NCI-H2081 (cell line): ENCODE data around the gene PXDC1.
A peak's percentile ranks its signal among the peaks of the same experiment; 100 is the strongest.

Source experiments
- DNase-seq, 2 experiments: peaks; one replicate each; lab custom pipeline; 2025; lab: John Stamatoyannopoulos, UW

Gene PXDC1, protein sequence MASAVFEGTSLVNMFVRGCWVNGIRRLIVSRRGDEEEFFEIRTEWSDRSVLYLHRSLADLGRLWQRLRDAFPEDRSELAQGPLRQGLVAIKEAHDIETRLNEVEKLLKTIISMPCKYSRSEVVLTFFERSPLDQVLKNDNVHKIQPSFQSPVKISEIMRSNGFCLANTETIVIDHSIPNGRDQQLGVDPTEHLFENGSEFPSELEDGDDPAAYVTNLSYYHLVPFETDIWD

DNA sequence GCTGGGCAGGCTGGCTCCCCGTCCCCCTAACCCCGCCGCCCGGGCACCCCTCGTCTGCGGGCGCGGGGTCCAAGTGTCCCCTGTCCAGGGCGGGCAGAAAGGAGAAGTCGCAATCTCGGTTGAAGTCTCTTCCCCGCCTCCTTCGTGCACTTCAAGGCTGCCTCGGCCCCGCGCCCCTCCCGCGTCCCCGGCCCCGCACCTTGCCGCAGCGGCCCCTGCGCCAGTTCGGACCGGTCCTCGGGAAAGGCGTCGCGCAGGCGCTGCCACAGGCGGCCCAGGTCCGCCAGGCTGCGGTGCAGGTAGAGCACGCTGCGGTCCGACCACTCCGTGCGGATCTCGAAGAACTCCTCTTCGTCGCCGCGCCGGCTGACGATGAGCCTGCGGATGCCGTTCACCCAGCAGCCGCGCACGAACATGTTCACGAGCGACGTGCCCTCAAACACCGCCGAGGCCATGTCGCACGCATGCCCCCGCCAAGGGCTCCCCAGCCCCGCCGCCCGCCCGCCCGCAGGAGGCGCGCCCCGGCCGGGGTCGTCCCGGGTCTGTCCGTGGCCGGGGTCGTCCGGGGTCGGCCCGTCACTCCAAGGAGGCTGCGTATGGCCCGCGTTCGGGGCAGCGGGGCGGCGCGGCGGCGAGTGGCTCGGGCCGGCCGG, at the start of gene PXDC1:
TSS of gene PXDC1 (minus strand) at position 637 of the 653 bp plus-strand sequence. CDS start at position 455, 182 bp downstream.
- DNase-seq: no peak

DNA sequence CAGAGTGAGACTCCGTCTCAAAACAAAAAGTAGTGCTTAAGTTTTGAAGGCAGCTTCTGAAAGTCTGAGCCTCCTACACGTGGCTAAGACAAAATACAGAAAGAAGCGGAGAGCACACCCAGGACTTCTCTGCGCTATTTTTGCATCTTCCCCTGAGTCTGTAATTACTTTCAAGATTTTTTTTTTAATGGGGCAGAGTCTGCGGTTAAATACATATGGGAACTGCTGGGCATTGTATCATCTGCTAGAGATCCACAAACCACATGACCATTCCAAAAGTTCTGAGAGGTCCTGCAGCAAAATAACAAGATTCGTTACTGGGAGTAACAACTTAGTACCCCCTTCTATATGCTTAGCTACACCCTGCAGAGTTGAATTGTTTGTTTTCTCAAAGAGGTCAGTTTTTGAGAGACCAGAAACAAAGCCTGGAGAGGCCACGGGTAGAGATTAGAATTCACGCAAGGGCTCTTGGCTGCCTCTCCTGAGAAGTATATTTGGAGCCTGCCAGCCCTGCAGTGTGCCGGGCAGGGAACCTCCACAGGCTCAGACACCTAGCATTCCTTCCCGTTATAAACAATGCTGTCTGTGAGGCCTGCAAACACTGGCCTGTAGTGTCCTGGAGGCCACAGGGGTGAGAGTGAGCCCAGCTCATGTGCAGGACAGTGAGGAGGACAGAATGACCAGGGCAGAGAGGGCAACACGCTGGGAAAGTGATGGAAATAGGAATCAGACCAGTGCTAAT, 49.5 kb upstream of the PXDC1 start:
- DNase-seq: no peak

DNA sequence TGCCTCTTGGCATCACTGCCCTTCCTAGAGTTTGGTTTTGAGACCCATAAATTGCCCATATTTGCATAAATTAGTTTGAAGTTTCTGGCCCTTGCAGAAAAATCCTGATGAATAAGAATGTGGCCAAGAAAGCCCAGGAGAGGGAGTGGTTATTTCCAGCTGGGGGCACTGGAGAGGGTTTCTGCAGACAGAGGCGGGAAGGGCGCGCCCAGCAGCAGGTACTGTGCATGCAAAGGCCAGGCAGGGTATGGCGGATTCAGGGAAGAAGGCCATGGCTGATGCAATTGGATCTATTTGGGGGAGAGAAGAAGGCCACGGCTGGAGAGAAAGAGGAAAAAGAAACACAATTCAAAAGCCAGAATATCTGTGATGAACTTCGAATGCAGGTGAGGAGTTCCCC, 48.2 kb upstream of the PXDC1 start:
- DNase-seq: no peak

DNA sequence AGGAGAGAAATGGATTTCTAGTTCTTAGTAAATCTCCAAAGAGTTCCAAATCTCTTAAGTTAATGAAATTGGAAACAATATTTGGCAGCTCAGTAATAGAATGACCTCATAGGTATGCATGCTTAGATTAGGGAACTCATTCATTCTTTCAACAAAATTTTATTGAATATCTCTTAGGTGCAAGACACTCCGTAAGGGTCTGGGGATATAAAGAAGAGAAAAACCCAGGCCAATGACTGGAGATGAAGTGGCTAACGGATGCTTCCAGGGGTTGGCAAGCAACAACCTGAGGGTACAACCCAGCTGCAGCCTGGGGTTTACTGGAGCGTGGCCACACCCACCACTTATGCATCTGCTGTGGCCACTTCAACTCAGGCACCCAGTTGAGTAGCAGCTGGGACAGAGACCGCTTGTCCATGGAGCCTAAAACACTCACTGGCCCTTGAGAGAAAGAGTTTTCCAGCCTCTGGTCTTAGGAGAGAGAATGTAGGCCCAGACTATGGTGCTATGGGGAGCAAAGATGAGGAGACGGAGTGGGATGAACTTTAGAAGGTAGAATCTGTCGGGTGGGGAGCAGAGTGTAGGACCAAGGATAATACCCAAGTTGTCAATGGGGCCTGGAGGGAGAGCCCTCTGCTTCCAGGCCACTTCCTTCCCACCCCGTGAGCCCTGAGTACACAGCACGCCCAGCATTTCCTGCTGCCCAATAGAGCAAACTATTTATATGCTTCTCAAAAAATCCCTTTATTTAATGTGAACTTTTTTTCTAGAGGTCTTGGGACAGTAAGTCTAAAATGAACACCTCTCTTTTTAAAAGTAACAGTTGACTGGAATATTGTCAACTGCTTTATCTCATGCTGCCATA, 46.8 kb upstream of the PXDC1 start:
- no peak for DNase-seq

DNA sequence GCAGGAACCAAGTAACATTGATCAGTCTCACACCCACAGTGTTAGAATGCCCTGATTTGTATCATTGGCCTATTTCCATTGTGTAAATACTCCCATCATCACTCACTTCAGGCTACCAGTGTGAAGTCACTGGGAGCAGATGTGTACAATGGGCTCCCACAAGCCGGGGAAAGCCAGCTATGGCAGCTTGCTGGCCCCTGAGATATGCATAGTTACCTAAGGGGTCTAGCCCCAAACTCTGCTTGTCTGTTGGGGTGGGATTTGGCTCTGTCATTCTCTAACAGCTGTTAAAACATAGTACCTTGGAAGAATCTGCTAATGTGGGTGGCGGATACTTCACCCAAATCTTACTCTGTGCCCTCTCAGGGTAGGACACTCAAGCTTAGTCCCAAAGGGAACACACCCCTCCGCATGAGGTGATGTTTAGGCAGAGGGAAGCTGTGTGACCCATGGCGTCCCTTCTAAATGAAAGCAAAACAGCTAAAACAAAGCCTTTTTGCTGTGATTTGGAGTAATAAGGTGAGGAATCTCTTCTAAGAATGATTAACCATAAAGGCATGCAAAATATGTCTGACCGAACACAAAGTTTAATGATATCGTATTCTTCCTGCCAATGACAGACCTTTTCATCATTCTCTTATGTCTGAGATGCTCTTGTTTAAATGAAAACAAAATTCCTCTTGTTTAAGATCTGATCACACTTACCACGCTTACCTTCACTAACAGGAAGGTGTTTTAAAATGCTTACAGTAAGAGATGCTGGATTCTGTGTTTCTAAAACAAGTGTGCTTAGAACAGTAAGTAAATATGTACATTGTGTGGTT, 45.9 kb upstream of the PXDC1 start:
- DNase-seq: no peak

DNA sequence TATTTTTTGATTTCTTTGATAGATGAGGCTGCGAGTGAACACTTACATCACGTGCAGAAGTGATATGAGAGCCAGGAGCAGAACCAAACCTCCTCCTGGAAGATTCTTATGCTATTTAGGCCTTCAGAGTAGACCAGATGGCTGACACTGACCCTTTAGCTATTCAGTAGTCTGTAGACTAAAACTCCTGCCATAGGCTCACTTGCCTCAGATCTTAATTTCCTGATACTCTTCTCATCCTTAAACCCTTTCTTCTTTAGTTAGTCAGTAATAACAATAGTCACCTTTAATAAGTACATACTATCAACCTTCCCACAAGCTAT, 45.2 kb upstream of the PXDC1 start:
- DNase-seq: no peak

DNA sequence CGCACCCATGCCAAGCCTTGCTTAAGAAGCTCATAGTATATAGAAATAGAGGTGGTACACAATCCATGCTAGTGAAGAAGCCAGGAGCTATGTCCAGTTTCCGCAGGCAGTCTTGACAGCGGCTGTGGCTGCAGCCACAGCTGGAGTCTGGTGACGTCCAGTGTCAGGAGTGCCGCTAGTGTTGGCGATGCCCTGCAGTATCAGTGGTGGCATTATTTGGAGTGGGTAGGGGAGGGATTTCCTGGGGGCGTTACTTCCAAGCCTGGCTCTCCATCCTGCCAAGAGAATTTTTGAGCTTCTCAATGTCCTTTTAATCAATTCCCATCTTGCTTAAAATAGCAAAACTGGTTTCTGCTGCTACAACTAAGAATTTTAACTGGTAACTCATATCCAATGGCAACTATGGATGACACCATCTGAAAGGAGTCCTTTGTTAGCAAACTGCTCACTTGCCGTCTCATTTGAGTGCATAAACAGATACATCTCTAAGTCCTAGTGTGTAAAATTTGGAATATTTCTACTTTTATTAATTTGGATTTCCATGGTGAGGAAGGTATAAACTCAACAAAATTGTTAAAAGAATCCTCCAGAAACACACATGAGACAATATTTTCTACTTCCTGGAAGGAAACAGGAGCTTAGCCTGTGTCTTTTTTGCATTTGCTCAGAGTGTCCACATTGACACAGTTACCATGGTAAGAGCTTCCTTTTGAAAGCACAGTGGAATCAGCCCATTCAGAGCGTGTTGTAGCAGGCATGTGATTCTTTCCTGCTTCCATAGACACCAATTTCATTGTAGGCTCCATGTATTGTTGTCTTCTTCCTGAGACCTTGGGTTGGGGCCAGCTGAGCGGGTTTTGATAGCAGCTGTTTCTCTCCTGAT, 44.6 kb upstream of the PXDC1 start:
- DNase-seq: peak; percentile 4 to 59

DNA sequence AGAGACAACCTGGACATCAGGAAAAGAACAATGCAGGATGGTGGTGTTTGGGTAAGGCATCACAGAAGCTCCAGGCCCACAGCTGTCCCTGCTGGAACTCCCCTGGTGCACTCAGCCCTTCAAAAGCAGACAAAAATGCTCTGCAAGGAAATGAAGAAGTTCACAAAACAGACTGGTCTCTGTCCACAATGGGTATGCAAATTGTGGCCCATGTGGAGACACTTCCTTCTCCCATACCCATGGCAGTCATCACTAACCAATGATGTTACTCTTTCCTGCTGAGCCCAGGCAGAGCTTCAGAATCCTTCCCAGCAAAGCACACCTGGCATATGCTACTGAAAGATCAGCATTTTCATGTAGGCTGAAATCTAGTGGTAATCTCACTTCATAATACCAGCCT, 42.6 kb upstream of the PXDC1 start:
- DNase-seq: no peak

DNA sequence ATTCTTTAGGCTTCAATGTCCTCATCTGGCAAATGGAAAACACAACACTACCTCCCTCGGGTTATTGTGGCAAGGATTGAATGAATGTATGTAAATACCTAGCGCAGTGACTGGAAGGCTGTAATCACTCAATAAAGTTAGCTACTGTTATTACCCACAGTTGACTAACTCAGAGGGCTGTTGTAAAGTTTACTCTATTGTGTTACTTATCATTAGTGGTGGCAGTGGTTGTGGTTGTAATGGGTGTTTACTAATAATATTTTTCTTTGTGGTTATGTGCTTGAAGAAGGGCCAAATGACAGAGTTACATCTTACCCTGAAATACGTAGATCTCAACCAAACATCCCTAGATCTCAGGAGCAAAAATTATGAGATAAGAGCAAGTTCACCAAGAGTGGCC, 42.0 kb upstream of the PXDC1 start:
- no peak for DNase-seq

DNA sequence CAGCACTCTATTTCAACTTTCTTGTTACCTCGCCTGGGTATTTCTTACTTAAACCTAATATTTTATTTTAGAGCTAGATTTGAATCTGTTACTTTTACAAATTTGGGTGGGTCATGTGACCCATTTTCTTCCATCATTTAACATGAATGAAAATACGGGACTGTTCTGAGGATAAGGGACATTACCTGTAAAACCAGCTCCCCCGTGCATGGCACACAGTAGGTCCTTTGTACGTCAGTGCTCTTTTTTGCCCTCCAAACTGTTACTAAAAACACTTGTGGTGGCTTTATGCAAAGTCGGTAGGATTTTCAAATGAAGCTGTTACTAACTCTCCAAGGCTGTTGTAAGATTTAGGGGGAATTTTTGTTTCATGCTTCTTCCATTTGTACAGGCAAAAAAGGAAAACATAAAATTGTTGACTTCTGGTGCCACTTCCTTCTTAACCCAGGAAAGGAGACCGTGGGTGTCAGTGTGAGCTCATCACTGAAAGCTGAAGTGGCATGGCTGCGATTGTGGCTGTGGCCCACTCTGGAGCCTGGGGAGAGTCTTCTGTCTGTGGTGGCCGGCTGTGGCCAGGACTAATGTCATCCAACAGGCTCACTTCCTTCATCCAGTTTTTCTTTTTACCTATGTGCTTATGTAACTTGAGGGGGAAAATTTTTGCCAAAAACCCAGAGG, 40.2 kb upstream of the PXDC1 start:
- DNase-seq: no peak

DNA sequence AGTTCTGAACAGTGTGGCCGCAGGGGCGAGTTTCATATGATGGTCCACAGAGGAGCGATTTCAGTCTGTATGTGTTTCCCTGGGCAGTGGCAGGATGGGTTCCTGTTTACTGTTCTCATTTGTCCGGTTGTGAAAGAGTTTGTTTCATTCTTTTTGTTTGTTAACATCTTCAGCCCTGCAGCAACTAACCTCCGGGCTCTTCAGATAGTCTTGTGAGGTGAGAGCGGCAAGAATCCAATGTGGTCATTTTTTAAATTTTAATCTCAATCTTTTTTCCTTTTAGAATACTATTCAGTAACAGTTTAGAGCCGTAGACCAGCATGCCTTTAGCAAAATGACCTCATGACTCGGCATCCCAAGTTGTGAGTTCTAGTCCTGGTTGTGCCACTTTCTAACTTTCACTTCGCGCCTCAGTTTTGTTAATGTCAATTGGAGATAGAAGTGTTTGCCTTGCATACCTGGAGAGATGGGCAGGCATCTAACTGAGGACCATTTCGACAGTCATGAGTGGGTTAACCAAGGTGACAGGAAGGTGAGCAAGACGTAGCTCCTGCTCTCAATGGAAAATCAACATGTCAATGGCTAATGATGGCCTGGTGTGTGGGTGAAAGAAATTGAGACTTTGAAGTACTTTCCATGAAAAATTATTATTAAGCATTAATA, 38.5 kb upstream of the PXDC1 start:
- DNase-seq: no peak

DNA sequence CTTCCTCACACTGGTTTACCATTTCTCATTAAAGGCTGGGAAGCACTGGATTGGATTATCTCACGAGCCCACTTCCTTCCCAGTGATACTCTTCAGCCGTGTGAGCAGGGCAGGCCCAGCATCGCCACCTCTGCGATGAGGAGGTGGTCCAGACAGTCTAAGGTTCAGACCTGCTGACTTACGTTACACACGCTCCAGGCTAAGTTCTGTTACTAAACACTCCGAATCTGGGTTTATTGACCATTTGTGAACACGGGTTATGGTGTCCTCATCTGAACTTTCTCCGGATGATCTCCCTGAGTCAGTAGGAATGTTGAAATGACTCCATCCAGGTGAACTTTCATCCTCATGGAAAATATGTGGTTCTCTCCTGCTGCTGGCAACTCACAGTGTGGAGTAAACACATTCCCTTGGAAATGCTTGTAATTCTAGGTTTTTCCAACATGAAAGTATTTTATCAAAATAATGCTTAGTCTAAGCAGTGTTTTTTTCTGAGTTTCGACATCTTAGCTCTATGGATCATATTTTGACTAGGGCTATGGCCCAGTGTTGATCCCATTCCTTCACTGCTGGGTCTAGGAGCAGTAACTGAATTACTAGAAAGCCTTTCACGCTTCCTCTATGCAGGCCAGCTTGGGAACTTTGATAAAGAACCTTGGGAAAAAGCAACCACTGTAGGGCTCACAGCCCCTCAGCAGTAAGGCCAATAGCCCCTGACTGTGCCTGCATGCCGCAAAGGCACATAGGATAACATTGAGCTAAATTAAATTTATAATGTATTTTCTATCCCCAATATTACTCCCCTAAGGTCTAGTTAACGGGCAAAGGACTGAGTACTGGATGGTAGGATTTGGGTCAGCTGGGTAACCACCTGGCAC, 37.7 kb upstream of the PXDC1 start:
- DNase-seq: no peak

DNA sequence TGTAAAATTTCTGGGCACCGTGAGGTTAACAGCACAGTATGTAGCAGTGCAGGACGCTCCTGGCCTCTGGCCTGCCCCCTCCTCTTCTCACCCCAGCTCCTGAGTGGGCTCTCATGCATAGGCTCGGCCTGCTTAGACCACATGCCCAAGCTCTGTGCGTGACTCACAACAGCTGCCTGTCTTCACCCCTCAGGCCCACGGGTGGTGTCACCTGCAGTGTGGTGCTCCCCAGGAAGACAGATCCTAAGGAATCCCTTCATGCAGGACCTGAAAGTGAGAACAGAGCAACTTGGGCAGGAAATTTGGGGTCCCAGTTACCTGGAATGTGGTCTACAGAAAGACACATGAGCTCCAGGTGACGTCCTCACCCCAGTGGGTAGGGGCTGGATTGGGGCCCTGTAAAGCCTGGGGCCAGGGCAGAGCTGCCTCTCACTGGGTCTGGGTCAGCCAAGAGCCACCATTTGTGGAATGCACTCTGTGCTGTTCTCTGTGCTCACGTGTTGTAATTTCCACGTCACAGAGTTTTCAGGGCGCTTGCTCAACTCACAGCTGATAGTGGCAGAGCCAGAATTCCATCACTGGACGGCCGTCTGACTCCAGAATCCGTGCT, 37.0 kb upstream of the PXDC1 start:
- DNase-seq: no peak

DNA sequence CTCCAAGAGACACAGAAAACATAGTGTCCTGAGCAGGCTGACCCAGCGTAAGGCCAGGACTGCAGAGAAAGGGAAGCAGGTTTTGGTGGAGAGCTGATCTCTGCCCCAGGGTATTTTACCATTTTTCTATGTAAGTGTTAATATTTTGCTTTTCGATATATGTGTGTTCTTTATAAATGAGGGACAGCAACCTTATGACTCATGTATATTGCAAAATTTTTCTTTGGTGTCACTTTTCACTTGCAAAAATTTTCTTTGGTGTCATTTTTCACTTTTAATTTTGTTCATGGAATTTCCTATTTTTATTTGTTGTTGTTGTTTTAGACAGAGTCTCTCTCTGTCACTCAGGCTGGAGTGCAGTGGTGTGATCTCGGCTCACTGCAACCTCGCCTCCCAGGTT, 34.6 kb upstream of the PXDC1 start:
- DNase-seq: no peak

DNA sequence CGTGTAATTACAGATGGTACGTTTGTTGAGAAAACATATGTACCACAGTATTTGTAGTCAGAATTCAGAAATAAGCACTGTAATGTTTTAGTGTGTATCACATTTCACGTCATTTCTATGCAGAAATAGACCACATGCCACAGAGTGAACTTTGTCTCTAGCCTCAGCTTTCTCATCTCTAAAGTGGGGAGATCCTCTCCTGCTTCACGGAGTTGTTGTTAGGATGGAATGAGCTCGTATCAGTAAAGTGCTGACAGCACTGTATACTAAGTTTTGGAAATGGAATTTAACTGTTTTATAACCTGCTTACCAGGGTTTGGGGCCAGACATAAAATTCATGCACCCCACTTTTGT, 34.2 kb upstream of the PXDC1 start:
- no peak for DNase-seq

DNA sequence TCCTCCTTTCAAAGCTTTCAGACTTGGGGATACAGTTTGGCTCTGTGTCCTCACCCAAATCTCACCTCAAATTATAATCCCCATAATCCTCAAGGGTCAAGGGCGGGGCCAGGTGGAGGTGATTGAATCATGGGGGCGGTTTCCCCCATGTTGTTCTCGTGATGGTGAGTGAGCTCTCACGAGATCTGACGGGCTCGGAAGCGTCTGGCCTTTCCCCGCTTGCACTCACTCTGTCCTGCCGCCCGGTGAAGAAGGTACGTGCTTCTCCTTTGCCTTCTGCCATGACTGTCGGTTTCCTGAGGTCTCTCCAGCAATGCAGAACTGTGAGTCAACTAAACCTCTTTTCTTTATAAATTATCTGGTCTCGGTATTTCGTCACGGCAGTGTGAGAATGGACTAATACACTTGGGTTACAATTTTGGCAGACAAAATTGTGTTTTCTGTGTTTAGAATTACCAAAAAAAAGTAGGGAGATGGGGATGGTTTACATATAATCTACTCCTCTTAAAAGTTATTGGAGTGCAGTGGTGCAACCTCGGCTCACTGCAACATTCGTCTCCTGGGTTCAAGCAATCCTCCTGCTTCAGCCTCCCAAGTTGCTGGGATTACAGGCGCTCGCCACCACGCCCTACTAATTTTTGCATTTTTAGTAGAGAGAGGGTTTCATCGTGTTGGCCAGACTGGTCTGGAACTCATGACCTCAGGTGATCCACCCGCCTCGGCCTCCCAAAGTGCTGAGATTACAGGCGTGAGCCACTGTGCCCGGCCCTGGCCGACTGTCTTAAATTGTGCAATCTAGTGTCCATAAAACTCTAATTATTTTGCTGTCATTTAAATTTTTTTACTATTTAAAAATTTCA, 33.6 kb upstream of the PXDC1 start:
- DNase-seq: no peak

DNA sequence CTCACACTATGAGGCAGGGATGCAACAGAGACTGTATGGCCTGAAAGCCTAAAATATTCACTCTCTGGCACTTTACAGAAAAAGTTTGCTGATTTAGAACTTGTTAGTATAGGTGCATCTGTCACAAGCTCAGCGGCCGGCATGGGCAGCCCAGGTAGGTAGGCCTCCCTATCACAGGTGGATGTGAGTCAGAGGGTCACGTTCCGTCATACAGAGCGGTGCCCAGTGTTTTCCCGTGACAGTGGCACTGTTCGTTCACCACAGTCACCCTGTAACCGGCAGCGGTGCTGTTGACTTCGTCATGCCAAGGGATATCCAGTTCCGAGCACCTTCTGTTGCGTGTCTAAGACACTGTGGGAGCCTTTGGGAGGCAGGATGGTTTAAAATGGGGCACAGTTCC, 32.9 kb upstream of the PXDC1 start:
- DNase-seq: no peak
